Measurements from ENCODE around the gene TBC1D17.

TBC1D17 gene

GRCh38 chr19:49925486-49925885 lies 48.0 kb downstream of the TBC1D17 start:
- Histone ChIP-seq H3K9me2 (replicated peaks; ENCODE audit: control insufficient read depth, low read length) (no peaks in the 10 kb centered on the region), H3K4me1 (ENCODE audit: control insufficient read depth, low read length) (peaks cover 52% of the 10 kb centered on the region), H3K4me3 (ENCODE audit: low read length) (peak overlapping the region; percentile 50), H3K9me3 (ENCODE audit: control insufficient read depth, insufficient read depth, low read length) (no peaks in the 10 kb centered on the region), H3K27ac (ENCODE audit: low read depth, low read length) (no peak overlapping the region), H3K79me2 (ENCODE audit: control insufficient read depth, low read length) (peaks cover 96% of the 10 kb centered on the region), H4K20me1 (ENCODE audit: control insufficient read depth, insufficient read depth, low read depth, low read length) (peaks cover 25% of the 10 kb centered on the region), H3K27me3 (ENCODE audit: control insufficient read depth, low read length) (no peaks in the 10 kb centered on the region), H3K36me3 (ENCODE audit: control insufficient read depth, low read length) (peaks cover 89% of the 10 kb centered on the region), H3F3A (ENCODE audit: control insufficient read depth, insufficient read depth) (no peaks in the 10 kb centered on the region), H3K4me2 (ENCODE audit: low read length) (peak overlapping the region; percentile 65)
- TF ChIP-seq CTCF (IDR thresholded peaks at IDR 0.05; ENCODE audit: low read depth, low read length, poor library complexity, severe bottlenecking) (no peak), EZH2phosphoT487 (IDR thresholded peaks at IDR 0.05; ENCODE audit: borderline replicate concordance, low read length) (no peak)

DNA sequence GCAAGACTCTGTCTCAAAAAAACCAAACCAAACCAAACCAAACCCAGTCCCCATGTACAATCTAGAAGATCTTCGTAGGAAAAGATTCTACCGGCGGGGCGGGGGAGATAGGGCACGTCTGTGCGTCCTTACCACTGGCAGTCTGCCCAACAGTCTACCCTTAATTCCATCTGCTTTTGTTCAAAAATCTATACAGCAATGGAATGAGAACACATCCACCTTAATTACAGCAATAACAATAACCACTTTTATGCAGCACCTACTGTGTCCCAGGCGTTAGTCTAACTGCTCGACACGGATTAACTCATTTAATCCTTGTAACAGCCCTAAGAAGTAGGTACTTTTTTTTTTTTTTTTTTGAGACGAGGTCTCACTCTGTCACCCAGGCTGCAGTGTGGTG lies 49.0 kb downstream of the TBC1D17 start:
- Histone ChIP-seq H3K27me3 (ENCODE audit: control insufficient read depth, low read length) (no peaks in the 10 kb centered on the region), H3K4me3 (ENCODE audit: low read length) (peak overlapping the region; percentile 82), H3K9me3 (ENCODE audit: control insufficient read depth, insufficient read depth, low read length) (no peaks in the 10 kb centered on the region), H3K36me3 (ENCODE audit: control insufficient read depth, low read length) (peaks cover 89% of the 10 kb centered on the region), H3K9me2 (replicated peaks; ENCODE audit: control insufficient read depth, low read length) (no peaks in the 10 kb centered on the region), H3F3A (ENCODE audit: control insufficient read depth, insufficient read depth) (no peaks in the 10 kb centered on the region), H3K27ac (ENCODE audit: low read depth, low read length) (no peak overlapping the region), H3K4me2 (ENCODE audit: low read length) (peak overlapping the region; percentile 94), H3K4me1 (ENCODE audit: control insufficient read depth, low read length) (peaks cover 53% of the 10 kb centered on the region), H3K79me2 (ENCODE audit: control insufficient read depth, low read length) (peaks cover 96% of the 10 kb centered on the region), H4K20me1 (ENCODE audit: control insufficient read depth, insufficient read depth, low read depth, low read length) (peaks cover 23% of the 10 kb centered on the region)
- TF ChIP-seq EZH2phosphoT487 (IDR thresholded peaks at IDR 0.05; ENCODE audit: borderline replicate concordance, low read length) (no peak), CTCF (IDR thresholded peaks at IDR 0.05; ENCODE audit: low read depth, low read length, poor library complexity, severe bottlenecking) (no peak)

DNA sequence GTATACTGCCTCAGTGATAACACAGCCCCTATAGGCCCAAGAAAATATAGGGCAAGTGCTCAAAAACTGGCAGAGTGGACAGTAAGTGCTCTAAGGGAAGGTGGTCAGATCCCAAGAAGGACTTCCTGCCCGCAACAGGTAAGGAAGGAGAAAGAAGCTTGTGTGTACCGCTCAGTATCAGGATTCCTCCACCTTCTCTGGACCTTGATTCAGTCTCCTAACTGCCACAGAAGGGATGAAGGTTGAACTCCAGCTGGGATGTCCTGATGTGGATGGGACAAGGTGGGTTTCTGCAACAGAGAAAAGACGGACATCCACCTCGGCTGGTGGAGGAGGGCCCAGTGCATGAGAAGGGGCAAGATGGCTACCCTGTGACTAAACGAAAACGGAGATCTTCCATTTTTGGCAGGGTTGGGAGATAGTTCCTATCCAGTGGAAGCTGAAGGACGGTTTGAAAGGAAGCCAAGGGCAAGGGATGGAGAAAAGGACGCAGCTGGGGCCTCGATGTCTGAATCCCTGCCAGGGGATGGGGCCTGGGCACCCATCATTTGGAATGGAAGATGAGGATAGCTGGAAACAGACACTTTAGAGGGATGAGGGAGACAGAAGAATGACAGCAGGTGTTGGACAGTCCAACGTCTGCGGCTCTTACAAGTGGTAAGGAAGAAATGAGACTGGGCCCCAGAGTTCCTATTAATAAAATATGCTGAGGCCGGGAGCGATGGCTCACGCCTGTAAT lies 50.2 kb downstream of the TBC1D17 start:
- peaks cover 86% of the 10 kb centered on the region for H3K36me3 ChIP-seq (ENCODE audit: control insufficient read depth, low read length)
- no peaks in the 10 kb centered on the region for H3K9me2 ChIP-seq (replicated peaks; ENCODE audit: control insufficient read depth, low read length)
- TF ChIP-seq EZH2phosphoT487 (IDR thresholded peaks at IDR 0.05; ENCODE audit: borderline replicate concordance, low read length) = no peak
- H4K20me1 ChIP-seq (ENCODE audit: control insufficient read depth, insufficient read depth, low read depth, low read length) = peaks cover 20% of the 10 kb centered on the region
- no peaks in the 10 kb centered on the region for H3K27me3 ChIP-seq (ENCODE audit: control insufficient read depth, low read length)
- peak overlapping the region; percentile 94 for H3K4me2 ChIP-seq (ENCODE audit: low read length)
- peak overlapping the region; percentile 86; the same call in 1 of the 2 replicates for H3K27ac ChIP-seq (ENCODE audit: low read depth, low read length)
- H3K79me2 ChIP-seq (ENCODE audit: control insufficient read depth, low read length) = peaks cover 84% of the 10 kb centered on the region
- H3K9me3 ChIP-seq (ENCODE audit: control insufficient read depth, insufficient read depth, low read length) = no peaks in the 10 kb centered on the region
- no peaks in the 10 kb centered on the region for H3F3A ChIP-seq (ENCODE audit: control insufficient read depth, insufficient read depth)
- H3K4me1 ChIP-seq (ENCODE audit: control insufficient read depth, low read length) = peaks cover 51% of the 10 kb centered on the region
- peak overlapping the region; percentile 82 for H3K4me3 ChIP-seq (ENCODE audit: low read length)

- H4K20me1 ChIP-seq (ENCODE audit: control insufficient read depth, insufficient read depth, low read depth, low read length) = peaks cover 24% of the 10 kb centered on the region
- H3K79me2 ChIP-seq (ENCODE audit: control insufficient read depth, low read length) = peaks cover 70% of the 10 kb centered on the region
- peaks cover 79% of the 10 kb centered on the region for H3K36me3 ChIP-seq (ENCODE audit: control insufficient read depth, low read length)
- no peaks in the 10 kb centered on the region for H3K9me3 ChIP-seq (ENCODE audit: control insufficient read depth, insufficient read depth, low read length)
- peaks cover 44% of the 10 kb centered on the region for H3K4me1 ChIP-seq (ENCODE audit: control insufficient read depth, low read length)
- TF ChIP-seq CTCF (IDR thresholded peaks at IDR 0.05; ENCODE audit: low read depth, low read length, poor library complexity, severe bottlenecking) = no peak
- peak within 1 kb of the TSS; percentile 86 for H3K27ac ChIP-seq (ENCODE audit: low read depth, low read length)
- H3K27me3 ChIP-seq (ENCODE audit: control insufficient read depth, low read length) = no peaks in the 10 kb centered on the region
- H3F3A ChIP-seq (ENCODE audit: control insufficient read depth, insufficient read depth) = no peaks in the 10 kb centered on the region
- H3K4me2 ChIP-seq (ENCODE audit: low read length) = peak within 1 kb of the TSS; percentile 94
- H3K9me2 ChIP-seq (replicated peaks; ENCODE audit: control insufficient read depth, low read length) = no peaks in the 10 kb centered on the region
- H3K4me3 ChIP-seq (ENCODE audit: low read length) = peak within 1 kb of the TSS; percentile 82
These were observed 51.7 kb downstream of the TBC1D17 start, which contains the start of the genes ATF5 and NUP62 for GRCh38 chr19:49929121-49929610. ATF5 (plus strand) TSS chr19:49929205; CDS start chr19:49930851, 1,646 bp downstream. NUP62 (minus strand) TSS chr19:49929504; CDS start chr19:49909807, 19,697 bp downstream.
